GM11168 (cell line): ENCODE data around the gene IFNA16.
"Not testable (repeated sequence)": the region's sequence is repeated elsewhere in the genome, so short reads cannot be mapped to it uniquely, and the experiment has no call there.

Experiments used
- in situ Hi-C: fragments of 300-500 bp; cut with MboI; formaldehyde crosslinking; loops from one replicate; pipeline ENCODE4 v1.12.0; 2022; ENCODE audit warnings: low sequenced_read_pairs; ENCODE audit not compliant: unreplicated experiment

Gene IFNA16

GRCh38 chr9:21205204-21205603, 11.9 kb downstream of the IFNA16 start:
- in situ Hi-C loops, result no loop called here

GRCh38 chr9:21202105-21202504, 15.0 kb downstream of the IFNA16 start, which contains the start of gene IFNA7:
Gene IFNA7 (minus strand): TSS chr9:21202205. CDS start chr9:21202165, 40 bp downstream.
- in situ Hi-C loops, result not testable (repeated sequence)

- in situ Hi-C loops, result not testable (repeated sequence)
These were observed 22.0 kb downstream of the IFNA16 start for GRCh38 chr9:21194867-21195776.

GRCh38 chr9:21187487-21187886, 29.6 kb downstream of the IFNA16 start, which contains the start of gene IFNA4:
Gene IFNA4 (minus strand): TSS chr9:21187587. CDS start chr9:21187531, 56 bp downstream.
- in situ Hi-C loops, result not testable (repeated sequence)

GRCh38 chr9:21182810-21183736, 34.0 kb downstream of the IFNA16 start:
- in situ Hi-C loops, result not testable (repeated sequence)

GRCh38 chr9:21174671-21175070, 42.4 kb downstream of the IFNA16 start:
- in situ Hi-C loops, result no loop called here

- in situ Hi-C loops, result no loop called here
These were observed 45.0 kb downstream of the IFNA16 start for GRCh38 chr9:21172156-21172555.

GRCh38 chr9:21171351-21171750, 45.8 kb downstream of the IFNA16 start:
- in situ Hi-C loops, result no loop called here

GRCh38 chr9:21166560-21166959, 50.6 kb downstream of the IFNA16 start, which contains the start of gene IFNA21:
Gene IFNA21 (minus strand): TSS chr9:21166660. CDS start chr9:21166612, 48 bp downstream.
- in situ Hi-C loops, result not testable (repeated sequence)
